HepG2 (cell line): ENCODE measurements around the gene CERS1. TPM values are rescaled to one million over a fixed set of nuclear protein-coding genes. Genes with fewer than 3 reads are reported as not detected.
A peak's percentile ranks its signal among the peaks of the same experiment; 100 is the strongest.

Experiments used
- ATF1 ChIP-seq: IDR thresholded peaks from 2 replicates; pipeline ENCODE4 v1.6.1; 2016; ENCODE audit warnings: mild to moderate bottlenecking, control low read depth
- GABPB1 ChIP-seq: IDR thresholded peaks from 2 replicates; pipeline ENCODE4 v1.6.1; 2016; ENCODE audit warnings: mild to moderate bottlenecking, missing genetic modification reagents, moderate library complexity, missing compliant biosample characterization
- HDAC1 ChIP-seq: sonication (generic); formaldehyde crosslinking; IDR thresholded peaks from 2 replicates; pipeline ENCODE4 v1.5.1; 2020; ENCODE audit warnings: mild to moderate bottlenecking, missing genetic modification reagents
- MTA1 ChIP-seq: sonication (generic); formaldehyde crosslinking; IDR thresholded peaks from 2 replicates; pipeline ENCODE4 v1.4.0; 2020; ENCODE audit warnings: missing genetic modification reagents, mild to moderate bottlenecking, borderline replicate concordance
- RFX1 ChIP-seq: fragments of 450-650 bp; IDR thresholded peaks from 2 replicates; pipeline ENCODE4 v1.6.1; 2017
- TBX3 ChIP-seq: fragments of 450-650 bp; IDR thresholded peaks from 2 replicates; pipeline ENCODE4 v1.6.1; 2017; ENCODE audit warnings: antibody characterized with exemption, mild to moderate bottlenecking, inconsistent platforms, borderline replicate concordance
- ZNF782 ChIP-seq: sonication (generic); formaldehyde crosslinking; IDR thresholded peaks from 2 replicates; pipeline ENCODE4 v1.4.0; 2020; ENCODE audit warnings: missing genetic modification reagents, mild to moderate bottlenecking, borderline replicate concordance
- polyA plus RNA-seq, 8 experiments: library from polyadenylated mRNA; depleted of rRNA in 3 of 8; stranded (reverse) in 7 of 8; unstranded in 1 of 8; fragments of >200 nt; fragmentation: Illumina TruSeq in 4 of 8; extraction: Trizol in 4 of 8; gene quantifications; 2 replicates each; pipeline versions ENCODE4 v1.2.1 to v1.2.3, GENCODE V29; 2011 to 2016; ENCODE audit warnings: low read depth in 4 of 8, missing spikeins in 1 of 8, mixed read lengths in 1 of 8; ENCODE audit not compliant: insufficient read depth in 1 of 8
- total RNA-seq, 5 experiments: library from RNA; depleted of rRNA; stranded (reverse); fragments of >200 nt; fragmentation: Illumina TruSeq; extraction: Trizol; gene quantifications; 2 replicates each; pipeline ENCODE4 v1.2.3, GENCODE V29; 2016; ENCODE audit warnings: low read depth in 1 of 5
- TF ChIP-seq, protein P1 (sequence below): sonication (generic); formaldehyde crosslinking; IDR thresholded peaks from 2 replicates; pipeline ENCODE4 v1.4.0; 2020; ENCODE audit warnings: missing genetic modification reagents, borderline replicate concordance
- TF ChIP-seq, protein P2 (sequence below): sonication (generic); formaldehyde crosslinking; IDR thresholded peaks from 2 replicates; pipeline ENCODE4 v1.8.1; 2022; ENCODE audit warnings: mild to moderate bottlenecking, missing genetic modification reagents
- TF ChIP-seq, protein P3 (sequence below): sonication (generic); formaldehyde crosslinking; IDR thresholded peaks from 2 replicates; pipeline ENCODE4 v1.5.0; 2020; ENCODE audit warnings: missing genetic modification reagents
- TF ChIP-seq, protein P4 (sequence below): sonication (generic); formaldehyde crosslinking; IDR thresholded peaks from 2 replicates; pipeline ENCODE4 v1.4.0; 2020; ENCODE audit warnings: missing genetic modification reagents, mild to moderate bottlenecking, borderline replicate concordance

Gene CERS1
- total and polyA plus RNA-seq, 2 of the 13 experiments (the other 11 are each of a cell fraction or from before 2014, with no cell fraction given), result 4.6 to 9.8 TPM

DNA sequence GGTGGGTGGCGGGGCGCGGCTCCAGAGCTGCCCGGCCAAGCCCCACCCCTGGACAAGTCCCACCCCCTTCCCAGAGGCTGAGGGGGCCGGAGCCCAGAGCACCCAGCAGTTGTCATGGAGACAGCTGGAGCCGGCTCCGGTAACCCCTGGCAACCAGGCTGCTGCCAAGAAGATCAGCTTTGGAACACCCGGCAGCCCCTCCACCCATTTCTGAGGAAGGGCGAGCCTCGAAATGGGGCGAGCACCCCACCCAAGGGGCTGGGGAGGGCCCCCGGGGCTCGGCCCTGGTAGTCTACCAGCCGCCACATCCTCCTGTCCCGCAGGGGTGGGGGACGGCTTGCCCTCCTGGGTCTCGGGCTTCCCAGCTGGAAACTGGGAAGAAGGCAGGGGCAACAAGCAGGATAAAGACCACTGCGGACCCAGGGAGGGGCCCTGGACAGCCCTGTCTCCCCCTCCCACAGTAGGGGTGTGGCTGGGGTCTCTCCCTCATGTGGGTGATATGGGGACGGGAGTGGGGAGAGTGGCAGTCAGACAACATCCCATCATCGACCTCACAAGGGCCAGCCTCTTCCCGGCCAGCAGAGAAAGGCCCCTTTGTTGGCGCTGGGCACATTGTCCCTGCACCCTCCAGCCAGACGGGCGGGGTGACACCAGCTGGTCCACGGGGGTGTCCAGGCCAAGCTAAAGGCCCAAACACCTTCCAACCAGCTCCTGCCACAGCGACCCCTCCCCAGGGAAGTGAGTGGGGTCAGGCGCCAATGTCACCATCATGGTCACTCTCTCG, 1.5 kb downstream of the CERS1 start (continued):
- TF ChIP-seq, protein P1, sequence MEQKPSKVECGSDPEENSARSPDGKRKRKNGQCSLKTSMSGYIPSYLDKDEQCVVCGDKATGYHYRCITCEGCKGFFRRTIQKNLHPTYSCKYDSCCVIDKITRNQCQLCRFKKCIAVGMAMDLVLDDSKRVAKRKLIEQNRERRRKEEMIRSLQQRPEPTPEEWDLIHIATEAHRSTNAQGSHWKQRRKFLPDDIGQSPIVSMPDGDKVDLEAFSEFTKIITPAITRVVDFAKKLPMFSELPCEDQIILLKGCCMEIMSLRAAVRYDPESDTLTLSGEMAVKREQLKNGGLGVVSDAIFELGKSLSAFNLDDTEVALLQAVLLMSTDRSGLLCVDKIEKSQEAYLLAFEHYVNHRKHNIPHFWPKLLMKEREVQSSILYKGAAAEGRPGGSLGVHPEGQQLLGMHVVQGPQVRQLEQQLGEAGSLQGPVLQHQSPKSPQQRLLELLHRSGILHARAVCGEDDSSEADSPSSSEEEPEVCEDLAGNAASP (CRISPR knock-in tag), result no peak
- TF ChIP-seq ATF1 (CRISPR knock-in tag) (no peak), HDAC1 (CRISPR knock-in tag) (peak; percentile 5; the same call in 1 of the 2 replicates), RFX1 (0 out of 2 replicates have a peak, but pooled peaks have one; percentile 17), MTA1 (CRISPR knock-in tag) (no peak), TBX3 (no peak), GABPB1 (CRISPR knock-in tag) (no peak), ZNF782 (CRISPR knock-in tag) (no peak)
- TF ChIP-seq, protein P2, sequence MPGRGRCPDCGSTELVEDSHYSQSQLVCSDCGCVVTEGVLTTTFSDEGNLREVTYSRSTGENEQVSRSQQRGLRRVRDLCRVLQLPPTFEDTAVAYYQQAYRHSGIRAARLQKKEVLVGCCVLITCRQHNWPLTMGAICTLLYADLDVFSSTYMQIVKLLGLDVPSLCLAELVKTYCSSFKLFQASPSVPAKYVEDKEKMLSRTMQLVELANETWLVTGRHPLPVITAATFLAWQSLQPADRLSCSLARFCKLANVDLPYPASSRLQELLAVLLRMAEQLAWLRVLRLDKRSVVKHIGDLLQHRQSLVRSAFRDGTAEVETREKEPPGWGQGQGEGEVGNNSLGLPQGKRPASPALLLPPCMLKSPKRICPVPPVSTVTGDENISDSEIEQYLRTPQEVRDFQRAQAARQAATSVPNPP (CRISPR knock-in tag), result no peak
- TF ChIP-seq, protein P3, sequence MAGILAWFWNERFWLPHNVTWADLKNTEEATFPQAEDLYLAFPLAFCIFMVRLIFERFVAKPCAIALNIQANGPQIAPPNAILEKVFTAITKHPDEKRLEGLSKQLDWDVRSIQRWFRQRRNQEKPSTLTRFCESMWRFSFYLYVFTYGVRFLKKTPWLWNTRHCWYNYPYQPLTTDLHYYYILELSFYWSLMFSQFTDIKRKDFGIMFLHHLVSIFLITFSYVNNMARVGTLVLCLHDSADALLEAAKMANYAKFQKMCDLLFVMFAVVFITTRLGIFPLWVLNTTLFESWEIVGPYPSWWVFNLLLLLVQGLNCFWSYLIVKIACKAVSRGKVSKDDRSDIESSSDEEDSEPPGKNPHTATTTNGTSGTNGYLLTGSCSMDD (CRISPR knock-in tag), result no peak
- TF ChIP-seq, protein P4, sequence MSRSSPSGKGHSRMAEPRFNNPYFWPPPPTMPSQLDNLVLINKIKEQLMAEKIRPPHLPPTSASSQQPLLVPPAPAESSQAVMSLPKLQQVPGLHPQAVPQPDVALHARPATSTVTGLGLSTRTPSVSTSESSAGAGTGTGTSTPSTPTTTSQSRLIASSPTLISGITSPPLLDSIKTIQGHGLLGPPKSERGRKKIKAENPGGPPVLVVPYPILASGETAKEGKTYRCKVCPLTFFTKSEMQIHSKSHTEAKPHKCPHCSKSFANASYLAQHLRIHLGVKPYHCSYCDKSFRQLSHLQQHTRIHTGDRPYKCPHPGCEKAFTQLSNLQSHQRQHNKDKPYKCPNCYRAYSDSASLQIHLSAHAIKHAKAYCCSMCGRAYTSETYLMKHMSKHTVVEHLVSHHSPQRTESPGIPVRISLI (CRISPR knock-in tag), result no peak
